GM21390 (cell line): Measurements from ENCODE around the gene PDK4.

Experiments
- ATAC-seq: cut with Tn5 transposase; IDR thresholded peaks from one replicate; pipeline ENCODE4 v1.9.1; 2021; ENCODE audit not compliant: unreplicated experiment

PDK4 gene

DNA sequence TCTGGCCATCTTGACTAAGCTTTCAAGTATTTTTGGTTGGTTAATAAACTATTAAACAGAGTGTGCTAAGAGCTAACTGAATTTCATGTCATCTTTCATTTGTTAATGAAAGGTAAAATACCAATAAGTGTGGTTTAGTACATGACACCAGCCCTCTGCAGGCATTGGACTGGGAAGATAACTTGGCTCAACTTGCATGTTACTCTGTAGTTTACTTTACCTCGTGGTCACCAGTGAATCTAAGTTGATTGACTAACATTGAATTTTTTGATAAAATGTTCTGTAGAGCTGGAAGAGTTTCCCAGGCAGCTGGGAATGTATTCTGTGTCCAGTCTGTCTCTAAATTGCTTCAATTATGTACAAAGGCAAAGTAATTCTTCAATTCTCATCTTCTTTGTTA is 60.7 kb downstream of the PDK4 start:
- ATAC-seq, result no peak

DNA sequence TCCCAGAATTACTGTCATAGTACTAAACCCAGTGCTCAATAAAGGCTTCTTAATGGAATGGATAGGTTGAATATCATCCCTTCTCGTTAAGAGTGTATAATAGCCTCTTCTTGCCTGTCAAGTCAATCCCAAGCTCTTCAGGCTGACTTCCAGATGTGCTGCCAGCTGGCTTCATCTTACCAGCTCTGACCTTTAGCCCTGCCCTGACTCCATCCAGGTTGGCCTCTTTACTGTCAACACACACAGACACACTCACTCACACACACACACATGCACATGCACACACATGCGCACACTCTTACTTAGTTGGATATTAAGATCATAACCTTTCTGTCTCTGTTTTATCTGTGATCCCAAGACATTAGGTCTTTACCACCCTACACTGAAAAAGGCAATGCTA is 61.5 kb downstream of the PDK4 start:
- ATAC-seq, result no peak
